IMR-90 (cell line): ENCODE measurements around the gene CEP170B. TPM values are rescaled to one million over a fixed set of nuclear protein-coding genes. Genes with fewer than 3 reads are reported as not detected.

Experiments
- ATAC-seq: fragments of 200-7000 bp; cut with Tn5 transposase; 2 replicates; pipeline ENCODE4 v1.9.1; 2020; ENCODE audit warnings: low read depth, mild to moderate bottlenecking, moderate library complexity
- BruUV-seq: library from RNA; stranded (reverse); fragments of 400-500 nt; replicated peaks from 2 replicates; lab custom pipeline; 2021; lab: Mats Ljungman, UMichigan
- CTCF ChIA-PET: fragments of 300-600 bp; formaldehyde crosslinking; extraction: SDS; loops from one replicate; lab custom pipeline; 2021; ENCODE audit warnings: antibody characterized with exemption; lab: Yijun Ruan, JAX
- POLR2A ChIA-PET: fragments of 300-600 bp; sonication (Branson Sonifier 250); formaldehyde crosslinking; loops from one replicate; lab custom pipeline; 2022; ENCODE audit warnings: antibody characterized with exemption; ENCODE audit not compliant: unreplicated experiment; lab: Charles Lee
- DNase-seq: peaks from one replicate; pipeline ENCODE4 v3.0.0; 2013
- H2AFZ ChIP-seq: replicated peaks from 2 replicates; pipeline ENCODE3; 2013; ENCODE audit warnings: low read length, mild to moderate bottlenecking; ENCODE audit not compliant: poor library complexity
- H2AK5ac ChIP-seq: 2 replicates; pipeline ENCODE4 v1.6.1; 2013; ENCODE audit warnings: low read depth, low read length, inconsistent platforms
- H2AK9ac ChIP-seq: replicated peaks from 2 replicates; pipeline ENCODE3; 2013; ENCODE audit warnings: mild to moderate bottlenecking, low read depth, low read length, moderate library complexity; ENCODE audit not compliant: poor library complexity
- H2BK120ac ChIP-seq: 2 replicates; pipeline ENCODE4 v1.6.1; 2013; ENCODE audit warnings: low read depth, low read length, inconsistent platforms
- H2BK15ac ChIP-seq: 3 replicates; pipeline ENCODE4 v1.6.1; 2013; ENCODE audit warnings: low read depth, low read length, inconsistent platforms
- H2BK20ac ChIP-seq: 2 replicates; pipeline ENCODE4 v1.6.1; 2013; ENCODE audit warnings: low read depth, mild to moderate bottlenecking, inconsistent platforms, low read length, moderate library complexity
- H2BK5ac ChIP-seq: 2 replicates; pipeline ENCODE4 v1.6.1; 2013; ENCODE audit warnings: mild to moderate bottlenecking, low read depth, low read length, inconsistent platforms; ENCODE audit not compliant: poor library complexity, severe bottlenecking
- H3K14ac ChIP-seq: replicated peaks from 2 replicates; pipeline ENCODE4 v1.6.1; 2013; ENCODE audit warnings: low read depth, low read length, inconsistent platforms
- H3K18ac ChIP-seq: 2 replicates; pipeline ENCODE4 v1.6.1; 2013; ENCODE audit warnings: low read depth, low read length, control low read depth
- H3K23ac ChIP-seq: 2 replicates; pipeline ENCODE4 v1.6.1; 2013; ENCODE audit warnings: low read depth, low read length, inconsistent platforms
- H3K27ac ChIP-seq: 2 replicates; pipeline ENCODE4 v1.5.1; 2013; ENCODE audit warnings: mild to moderate bottlenecking, control low read depth, low read length; ENCODE audit not compliant: insufficient read depth
- H3K27me3 ChIP-seq: 2 replicates; pipeline ENCODE4 v1.6.1; 2013; ENCODE audit warnings: low read length; ENCODE audit not compliant: control insufficient read depth, insufficient read depth
- H3K36me3 ChIP-seq: 2 replicates; pipeline ENCODE4 v1.6.1; 2013; ENCODE audit warnings: low read length, mixed read lengths; ENCODE audit not compliant: control insufficient read depth, insufficient read depth
- H3K4ac ChIP-seq: 2 replicates; pipeline ENCODE4 v1.6.1; 2013; ENCODE audit warnings: low read depth, low read length, inconsistent platforms
- H3K4me1 ChIP-seq: 2 replicates; pipeline ENCODE4 v1.6.1; 2013; ENCODE audit warnings: low read length, mixed read lengths; ENCODE audit not compliant: control insufficient read depth, insufficient read depth
- H3K4me2 ChIP-seq: 2 replicates; pipeline ENCODE4 v1.6.1; 2013; ENCODE audit warnings: low read depth, mild to moderate bottlenecking, control low read depth, low read length, moderate library complexity
- H3K4me3 ChIP-seq: 2 replicates; pipeline ENCODE4 v1.5.1; 2013; ENCODE audit warnings: low read depth, mild to moderate bottlenecking, control low read depth, low read length, moderate library complexity; ENCODE audit not compliant: insufficient read depth
- H3K56ac ChIP-seq: 2 replicates; pipeline ENCODE4 v1.6.1; 2013; ENCODE audit warnings: low read length, inconsistent platforms; ENCODE audit not compliant: insufficient read depth; ENCODE audit errors: extremely low read depth
- H3K79me1 ChIP-seq, 2 experiments: 2 replicates each; pipeline ENCODE4 v1.6.1; 2013; ENCODE audit warnings: low read length in 2 of 2, inconsistent platforms in 1 of 2, low read depth in 1 of 2
- H3K9ac ChIP-seq: 2 replicates; pipeline ENCODE4 v1.6.1; 2013; ENCODE audit warnings: low read depth, low read length, control low read depth
- H3K9me1 ChIP-seq: 2 replicates; pipeline ENCODE4 v1.6.1; 2013; ENCODE audit warnings: low read length, inconsistent platforms; ENCODE audit not compliant: insufficient read depth
- H3K9me3 ChIP-seq: 2 replicates; pipeline ENCODE4 v1.6.1; 2013; ENCODE audit warnings: low read length; ENCODE audit not compliant: control insufficient read depth, insufficient read depth
- H4K20me1 ChIP-seq: 2 replicates; pipeline ENCODE4 v1.6.1; 2013; ENCODE audit warnings: low read length, inconsistent platforms; ENCODE audit not compliant: insufficient read depth
- H4K5ac ChIP-seq: 2 replicates; pipeline ENCODE4 v1.6.1; 2013; ENCODE audit warnings: mild to moderate bottlenecking, low read depth, low read length, control low read depth
- H4K8ac ChIP-seq, 2 experiments: 2 replicates each; pipeline ENCODE4 v1.6.1; 2013; ENCODE audit warnings: low read depth in 2 of 2, low read length in 2 of 2, control low read depth in 1 of 2, inconsistent platforms in 1 of 2
- H4K91ac ChIP-seq: 2 replicates; pipeline ENCODE4 v1.6.1; 2013; ENCODE audit warnings: low read depth, low read length, inconsistent platforms; ENCODE audit not compliant: insufficient read depth
- BHLHE40 ChIP-seq: fragments of 150-350 bp; IDR thresholded peaks from 2 replicates; pipeline ENCODE4 v1.6.1; 2016; ENCODE audit warnings: mild to moderate bottlenecking, low read depth, low read length
- CEBPB ChIP-seq: IDR thresholded peaks from 2 replicates; pipeline ENCODE4 v1.6.1; 2012; ENCODE audit warnings: low read depth, low read length, improper control_type of control experiment
- CTCF ChIP-seq: conservative IDR thresholded peaks from 2 replicates; pipeline ENCODE4 v1.5.1; 2012; ENCODE audit warnings: mild to moderate bottlenecking, low read depth, low read length, improper control_type of control experiment
- ELK1 ChIP-seq: fragments of 150-350 bp; IDR thresholded peaks from 2 replicates; pipeline ENCODE4 v1.6.1; 2016; ENCODE audit warnings: low read depth, mild to moderate bottlenecking, low read length, moderate library complexity, borderline replicate concordance
- FOS ChIP-seq: fragments of 150-350 bp; IDR thresholded peaks from 2 replicates; pipeline ENCODE4 v1.6.1; 2016; ENCODE audit warnings: low read depth, low read length
- MAFK ChIP-seq: IDR thresholded peaks from 2 replicates; pipeline ENCODE4 v1.6.1; 2012; ENCODE audit warnings: low read depth, low read length, improper control_type of control experiment
- MAZ ChIP-seq: IDR thresholded peaks from 2 replicates; pipeline ENCODE4 v1.6.1; 2012; ENCODE audit warnings: low read depth, mild to moderate bottlenecking, low read length, improper control_type of control experiment, moderate library complexity, borderline replicate concordance
- NFE2L2 ChIP-seq: fragments of 150-350 bp; IDR thresholded peaks from 2 replicates; pipeline ENCODE4 v1.6.1; 2016; ENCODE audit warnings: low read depth, mild to moderate bottlenecking, low read length
- POLR2A ChIP-seq: IDR thresholded peaks from 2 replicates; pipeline ENCODE4 v1.6.1; 2012; ENCODE audit warnings: mild to moderate bottlenecking, low read depth, low read length
- RCOR1 ChIP-seq: IDR thresholded peaks from 2 replicates; pipeline ENCODE4 v1.6.1; 2012; ENCODE audit warnings: mild to moderate bottlenecking, low read length, improper control_type of control experiment; ENCODE audit not compliant: insufficient replicate concordance
- USF2 ChIP-seq: fragments of 150-350 bp; IDR thresholded peaks from 2 replicates; pipeline ENCODE4 v1.6.1; 2017; ENCODE audit warnings: mild to moderate bottlenecking, antibody characterized with exemption, low read length, low read depth
- WGBS, 2 experiments: methylation state at CpG; one replicate each; pipeline versions ENCODE4 v1.1.5 to v1.1.7; 2013; ENCODE audit warnings: missing lambda C conversion rate in 2 of 2; ENCODE audit not compliant: insufficient read length in 1 of 2; ENCODE audit errors: extremely low coverage in 2 of 2; 5-methylcytosine and 5-hydroxymethylcytosine counted together
- dilution Hi-C: fragments of 300-500 bp; cut with HindIII; formaldehyde crosslinking; loops from one replicate; pipeline ENCODE4 v1.14.3; 2018; ENCODE audit warnings: low sequenced_read_pairs; ENCODE audit not compliant: unreplicated experiment
- in situ Hi-C: fragments of 300-500 bp; cut with MboI; formaldehyde crosslinking; loops from 3 replicates; pipeline ENCODE4 v1.14.3; 2019; ENCODE audit warnings: low sequenced_read_pairs, inconsistent platforms, mixed read lengths
- intact Hi-C: fragments of 100-400 bp; cut with micrococcal nuclease; formaldehyde crosslinking; loops from 2 replicates; pipeline ENCODE4 v1.10.0; 2022
- polyA plus RNA-seq, 3 experiments: library from polyadenylated mRNA; depleted of rRNA; stranded (reverse); fragments of >200 nt; gene quantifications; 2 replicates each; pipeline ENCODE4 v1.2.3, GENCODE V29; 2012; ENCODE audit warnings: low replicate concordance in 1 of 3
- total RNA-seq: library from RNA; depleted of rRNA; stranded (reverse); fragments of >200 nt; gene quantifications from 2 replicates; pipeline ENCODE4 v1.2.3, GENCODE V29; 2012

CEP170B gene
- total and polyA plus RNA-seq, 2 of the 4 experiments (the other 2 are of a cell fraction), result 3.6 to 13.1 TPM

GRCh38 chr14:104845033-104845666 is 19.9 kb upstream of the CEP170B start:
- in situ Hi-C loops (no loop called here), intact Hi-C loops (no loop called here), dilution Hi-C loops (no loop called here)
- Histone ChIP-seq H3K27ac (no peak overlapping the region), H3K9me3 (peaks cover 5% of the 10 kb centered on the region), H3K36me3 (no peaks in the 10 kb centered on the region), H4K8ac (no peak overlapping the region), H3K27me3 (peaks cover 65% of the 10 kb centered on the region), H3K14ac (no peak overlapping the region), H3K9ac (no peak overlapping the region), H3K4me1 (no peaks in the 10 kb centered on the region; the same call in 1 of the 2 replicates), H2BK5ac (no peak overlapping the region), H3K23ac (no peak overlapping the region), H2AFZ (no peak overlapping the region), H3K18ac (no peak overlapping the region), H3K79me1 (no peaks in the 10 kb centered on the region), H4K91ac (no peak overlapping the region), H3K9me1 (no peaks in the 10 kb centered on the region), H2AK5ac (no peak overlapping the region), H2BK20ac (no peak overlapping the region), H4K5ac (no peak overlapping the region), H2BK15ac (no peak overlapping the region), H3K56ac (no peak overlapping the region), H3K4me3 (no peak overlapping the region), H2BK120ac (no peak overlapping the region), H3K4me2 (no peak overlapping the region), H2AK9ac (no peak overlapping the region), H4K20me1 (no peaks in the 10 kb centered on the region; the same call in 1 of the 2 replicates), H3K4ac (no peak overlapping the region)
- TF ChIP-seq CTCF, result no peak
- TF ChIP-seq RCOR1, result no peak
- TF ChIP-seq USF2, result no peak
- no peak for TF ChIP-seq FOS
- no peak for TF ChIP-seq ELK1
- no peak for TF ChIP-seq NFE2L2
- no peak for TF ChIP-seq POLR2A
- no peak for TF ChIP-seq MAFK
- TF ChIP-seq CEBPB, result no peak
- no peak for TF ChIP-seq BHLHE40
- TF ChIP-seq MAZ, result no peak
- BruUV-seq, result no TSS peak
- CTCF ChIA-PET, result no interaction called here
- ATAC-seq (no peak), DNase-seq (no peak)
- POLR2A ChIA-PET, result no interaction called here
- no CpG with 5 or more reads among the region's 4 CpGs for WGBS, 2 experiments
